Fibroblast of gingiva (primary cell): ENCODE results near the gene PARVA.

Experiments used
- DNase-seq: peaks from one replicate; pipeline ENCODE4 v3.0.0-alpha.2; 2011; ENCODE audit warnings: low read depth

Gene PARVA

GRCh38 chr11:12556155-12556554 lies 178.8 kb downstream of the PARVA start:
- DNase-seq = peak; percentile 78

DNA sequence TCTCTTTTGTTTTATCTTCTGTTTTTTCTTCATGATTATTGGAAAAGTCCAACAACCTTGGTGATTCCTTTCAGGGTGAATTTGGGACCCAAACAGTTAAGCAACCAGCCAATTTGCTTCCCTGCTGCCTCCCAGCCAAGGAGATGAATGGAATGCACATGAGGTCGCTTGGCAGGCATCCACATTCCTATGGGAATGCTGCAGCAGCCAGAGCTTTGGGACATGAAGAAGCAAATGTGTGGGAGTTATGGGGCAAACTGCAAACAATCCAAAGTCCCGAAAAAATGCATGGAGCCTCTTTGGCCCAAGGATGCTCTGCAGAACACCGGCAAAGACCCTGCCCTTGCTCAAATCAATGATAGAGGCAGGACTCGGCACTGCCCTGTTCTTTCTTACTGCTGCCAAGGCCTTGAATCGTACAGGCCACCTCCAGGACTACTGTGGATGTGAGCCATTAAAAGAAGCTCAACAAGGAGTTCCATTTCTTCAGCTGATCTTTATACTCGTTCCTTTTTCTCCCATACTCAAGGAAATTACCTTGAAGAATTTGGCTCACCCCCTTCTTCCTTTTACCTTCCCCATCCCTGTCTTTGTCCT lies 179.5 kb downstream of the PARVA start:
- peak; percentile 95 for DNase-seq

DNA sequence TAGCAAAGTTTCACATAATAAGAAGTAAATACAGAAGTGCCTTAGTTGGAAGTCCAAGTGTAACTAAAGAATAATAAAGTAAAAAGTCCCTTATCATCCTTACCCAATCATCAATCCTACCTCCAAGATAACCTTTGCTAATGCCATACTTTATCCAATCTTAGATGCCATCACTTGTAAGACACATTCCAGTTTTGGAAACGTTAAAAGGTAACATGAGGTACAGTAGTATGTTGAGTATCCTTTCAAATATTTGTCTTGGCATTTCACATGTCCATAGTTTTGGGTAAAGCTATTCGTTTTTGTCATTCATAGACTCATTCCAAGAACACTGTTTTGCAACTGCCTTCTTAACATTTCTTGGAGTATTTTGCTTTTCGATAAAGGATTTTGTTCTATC lies 181.6 kb downstream of the PARVA start:
- DNase-seq = no peak

DNA sequence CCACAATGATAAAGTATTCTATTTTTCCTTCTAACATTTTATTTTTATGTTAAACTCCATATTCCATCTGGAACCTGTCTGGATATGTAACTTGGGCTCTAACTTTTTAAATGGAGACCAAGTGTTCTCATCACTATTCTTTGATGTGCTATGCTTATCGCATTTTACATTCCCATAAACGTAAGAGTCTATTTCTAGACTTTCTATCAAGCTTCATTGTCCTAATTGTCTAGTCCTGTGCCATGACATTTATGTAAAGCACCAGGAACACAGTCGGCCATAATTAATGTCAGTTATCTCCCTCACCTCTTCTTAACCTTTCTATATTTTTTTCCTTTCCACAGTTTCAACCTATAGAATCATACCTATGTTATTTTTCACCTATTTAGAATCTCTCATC lies 183.0 kb downstream of the PARVA start:
- no peak for DNase-seq

DNA sequence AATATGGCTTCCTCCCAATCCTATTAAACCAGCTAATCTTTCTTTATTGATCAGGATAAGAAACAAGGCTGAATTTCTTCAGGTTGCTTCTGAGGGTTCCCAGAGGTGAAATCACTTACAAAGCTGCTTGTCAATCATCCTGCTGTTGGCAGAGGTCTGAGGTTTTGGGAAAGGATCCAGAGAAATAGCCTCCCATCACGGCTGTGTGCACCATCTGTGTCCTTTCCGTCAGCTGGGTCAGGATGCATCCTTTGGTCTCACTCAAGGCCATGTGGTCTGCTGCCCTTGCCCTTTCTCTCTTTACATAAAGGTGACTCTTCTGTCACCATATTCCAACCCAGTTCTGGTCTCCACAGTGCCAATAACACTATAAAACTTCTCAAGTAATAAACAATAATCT lies 183.5 kb downstream of the PARVA start:
- DNase-seq = no peak

DNA sequence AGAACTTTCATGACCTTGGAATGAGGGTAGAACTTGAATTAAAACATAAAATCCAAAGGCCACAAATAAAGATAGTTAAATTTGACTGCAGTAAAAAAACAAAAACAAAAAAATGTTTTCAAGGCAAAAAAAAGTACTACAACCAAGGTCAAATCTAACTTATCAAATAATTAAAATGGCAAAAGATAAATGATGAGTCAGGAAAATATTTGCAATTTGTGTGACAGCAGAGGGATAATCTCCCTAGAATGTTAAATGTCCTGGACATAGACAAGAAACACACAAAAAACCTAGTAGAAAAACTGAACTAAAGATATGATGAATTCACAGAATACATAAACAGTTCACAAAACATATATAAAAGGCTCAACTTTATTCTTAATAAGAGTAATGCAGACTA lies 186.6 kb downstream of the PARVA start:
- no peak for DNase-seq

DNA sequence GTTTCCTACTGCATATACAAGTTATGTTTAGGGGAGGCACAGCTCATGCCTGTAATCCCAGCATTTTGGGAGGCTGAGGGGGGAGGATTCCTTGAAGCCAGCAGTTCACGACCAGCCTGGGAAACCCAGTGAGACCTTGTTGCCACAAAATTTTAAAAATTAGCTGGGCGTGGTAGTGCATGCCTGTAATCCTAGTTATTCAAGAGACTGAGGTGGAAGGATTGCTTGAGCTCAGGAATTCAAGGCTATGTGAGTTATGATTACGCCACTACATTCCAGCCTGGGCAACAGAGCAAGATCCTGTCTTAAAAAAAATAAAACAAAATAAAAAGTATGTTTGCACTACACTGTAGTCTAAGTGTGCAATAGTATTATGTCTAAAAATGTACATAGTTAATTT lies 188.0 kb downstream of the PARVA start:
- DNase-seq = no peak

GRCh38 chr11:12567746-12568460 lies 190.5 kb downstream of the PARVA start:
- no peak for DNase-seq

GRCh38 chr11:12569499-12570425 lies 192.4 kb downstream of the PARVA start:
- peak; percentile 13 for DNase-seq

- DNase-seq = no peak
These were observed 196.5 kb downstream of the PARVA start for GRCh38 chr11:12573707-12574485.

DNA sequence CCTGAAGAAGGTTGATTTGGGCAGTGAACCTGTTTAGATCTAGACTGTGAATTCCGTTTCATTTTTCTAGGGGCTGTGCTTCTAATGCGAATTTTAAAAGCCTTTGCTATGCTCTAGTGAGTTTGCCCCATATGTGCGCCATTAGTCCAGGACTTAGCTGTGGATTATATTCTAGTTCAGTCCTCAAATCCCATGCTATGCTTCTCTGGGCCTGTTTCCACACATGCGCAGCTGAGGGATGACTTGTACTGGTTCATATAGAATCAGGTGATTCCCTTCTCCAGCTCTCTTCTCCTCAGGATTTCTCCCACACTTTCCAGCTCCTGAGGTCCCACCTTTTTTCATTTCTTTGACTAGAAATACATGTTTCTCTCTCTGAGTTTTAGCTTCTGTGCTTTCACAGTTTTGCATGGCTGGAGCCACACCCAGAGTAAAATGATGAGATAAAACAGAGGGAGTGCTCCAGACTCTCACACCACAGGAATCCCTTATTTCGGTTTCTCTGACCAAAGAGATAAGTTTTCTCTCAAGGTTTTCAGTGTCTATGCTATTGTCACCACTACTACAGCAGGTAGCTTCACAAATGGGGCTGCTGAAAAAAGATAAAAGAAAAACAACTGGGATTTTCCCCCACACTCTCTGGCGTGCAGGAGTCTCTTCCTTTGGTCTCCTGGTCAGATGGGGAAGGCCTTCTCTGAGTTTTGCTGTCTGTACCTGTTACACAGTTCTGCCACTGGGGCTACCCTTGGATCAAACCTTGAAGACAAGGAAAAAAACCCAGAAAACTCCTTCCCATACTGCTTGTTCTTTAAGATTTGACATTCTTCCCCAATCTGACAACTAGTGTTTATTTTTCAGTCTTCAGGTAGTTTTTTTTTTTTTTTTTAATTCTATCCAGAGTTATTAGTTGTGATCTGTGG lies 200.6 kb downstream of the PARVA start:
- no peak for DNase-seq

DNA sequence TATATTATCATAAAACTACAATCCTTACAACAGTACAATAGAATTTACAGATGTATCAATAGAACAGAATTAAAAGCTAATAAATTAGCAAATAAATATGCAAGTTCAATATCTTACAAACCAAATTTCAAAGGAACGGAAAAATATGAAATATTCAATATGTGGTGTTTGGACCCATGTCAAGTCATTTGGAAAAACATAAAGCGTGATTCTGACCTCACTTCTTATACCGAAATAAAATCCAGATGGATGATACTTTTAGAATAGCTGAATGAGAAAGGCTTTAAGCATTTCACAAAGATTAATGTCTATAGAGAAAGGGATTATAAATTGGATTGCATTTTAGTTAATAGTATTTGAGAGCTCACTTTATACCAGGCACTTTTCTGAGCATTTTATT lies 204.0 kb downstream of the PARVA start:
- DNase-seq = no peak

GRCh38 chr11:12581923-12582322 lies 204.6 kb downstream of the PARVA start:
- DNase-seq = no peak
